KOPT-K1 (cell line): ENCODE measurements around the gene KCTD19.

ENCODE experiments used
- H3K27ac ChIP-seq: fragments of 200-600 bp; sonication (generic); 2 replicates; pipeline ENCODE4 v1.5.1; 2016; ENCODE audit warnings: antibody characterized with exemption, mild to moderate bottlenecking, low read depth, low read length; ENCODE audit not compliant: poor library complexity, severe bottlenecking
- H3K36me3 ChIP-seq: fragments of 200-600 bp; sonication (generic); 2 replicates; pipeline ENCODE4 v1.5.1; 2017; ENCODE audit warnings: antibody characterized with exemption, mild to moderate bottlenecking, low read length, moderate library complexity; ENCODE audit not compliant: insufficient read depth
- H3K9me3 ChIP-seq: fragments of 200-600 bp; sonication (generic); 2 replicates; pipeline ENCODE4 v1.5.1; 2017; ENCODE audit warnings: antibody characterized with exemption, low read length, mild to moderate bottlenecking; ENCODE audit not compliant: insufficient read depth, poor library complexity, severe bottlenecking

KCTD19 gene

GRCh38 chr16:67264866-67265265 lies 61.7 kb downstream of the KCTD19 start:
- no peak overlapping the region for H3K27ac ChIP-seq

GRCh38 chr16:67264277-67264676 lies 62.3 kb downstream of the KCTD19 start:
- Histone ChIP-seq H3K36me3 (no peaks in the 10 kb centered on the region), H3K9me3 (no peaks in the 10 kb centered on the region), H3K27ac (no peak overlapping the region)

More at GRCh38 chr16:67264866-67265265, 61.7 kb downstream of the KCTD19 start:
- Histone ChIP-seq H3K36me3 (no peaks in the 10 kb centered on the region), H3K9me3 (no peaks in the 10 kb centered on the region)

GRCh38 chr16:67263201-67263600 lies 63.3 kb downstream of the KCTD19 start:
- Histone ChIP-seq H3K9me3 (no peaks in the 10 kb centered on the region), H3K36me3 (no peaks in the 10 kb centered on the region), H3K27ac (no peak overlapping the region)

GRCh38 chr16:67260426-67261063 lies 66.0 kb downstream of the KCTD19 start:
- no peaks in the 10 kb centered on the region for H3K36me3 ChIP-seq
- H3K27ac ChIP-seq: no peak overlapping the region
- H3K9me3 ChIP-seq: no peaks in the 10 kb centered on the region

- H3K36me3 ChIP-seq: no peaks in the 10 kb centered on the region
These were observed 66.8 kb downstream of the KCTD19 start for GRCh38 chr16:67259705-67260104.

DNA sequence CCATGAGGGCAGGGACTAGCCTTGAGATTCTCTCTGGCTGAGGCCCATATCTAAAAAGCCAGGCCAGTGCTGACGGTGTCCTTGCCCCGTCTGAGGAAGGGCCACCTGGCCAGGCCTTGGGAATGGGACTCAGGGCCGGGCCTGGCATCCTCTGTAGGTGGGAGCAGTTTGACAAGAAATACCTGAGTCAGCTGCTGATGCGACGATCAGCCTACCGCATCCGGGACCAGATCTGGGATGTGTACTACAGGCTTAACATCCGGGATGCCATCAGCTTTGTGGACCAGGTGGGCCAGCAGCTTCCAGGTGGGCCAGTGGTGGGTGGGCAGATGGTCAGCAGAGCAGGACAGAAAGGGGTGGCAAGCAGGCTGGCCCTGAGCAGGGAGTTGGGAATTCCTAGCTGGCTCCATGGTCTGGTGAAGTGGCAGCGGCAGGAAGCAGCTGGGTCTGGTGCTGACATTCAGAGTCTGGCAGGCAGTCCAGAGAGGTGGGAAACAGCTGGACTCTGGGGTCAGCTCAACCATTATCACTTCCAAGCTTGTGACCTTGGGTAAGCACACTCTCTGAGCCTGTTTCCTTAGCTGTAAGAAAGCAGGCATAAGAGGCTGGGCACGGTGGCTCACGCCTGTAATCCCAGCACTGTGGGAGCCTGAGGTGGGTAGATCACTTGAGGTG lies 68.2 kb downstream of the KCTD19 start:
- H3K36me3 ChIP-seq: no peaks in the 10 kb centered on the region
- H3K27ac ChIP-seq: no peak overlapping the region
- H3K9me3 ChIP-seq: no peaks in the 10 kb centered on the region

More at GRCh38 chr16:67259705-67260104, 66.8 kb downstream of the KCTD19 start:
- no peaks in the 10 kb centered on the region for H3K9me3 ChIP-seq
- H3K27ac ChIP-seq: no peak overlapping the region

- Histone ChIP-seq H3K9me3 (no peaks in the 10 kb centered on the region), H3K36me3 (no peaks in the 10 kb centered on the region), H3K27ac (no peak overlapping the region)
These were observed 68.9 kb downstream of the KCTD19 start for GRCh38 chr16:67257486-67258160.

GRCh38 chr16:67256701-67257230 lies 69.8 kb downstream of the KCTD19 start:
- Histone ChIP-seq H3K9me3 (no peaks in the 10 kb centered on the region), H3K27ac (no peak overlapping the region), H3K36me3 (no peaks in the 10 kb centered on the region)

DNA sequence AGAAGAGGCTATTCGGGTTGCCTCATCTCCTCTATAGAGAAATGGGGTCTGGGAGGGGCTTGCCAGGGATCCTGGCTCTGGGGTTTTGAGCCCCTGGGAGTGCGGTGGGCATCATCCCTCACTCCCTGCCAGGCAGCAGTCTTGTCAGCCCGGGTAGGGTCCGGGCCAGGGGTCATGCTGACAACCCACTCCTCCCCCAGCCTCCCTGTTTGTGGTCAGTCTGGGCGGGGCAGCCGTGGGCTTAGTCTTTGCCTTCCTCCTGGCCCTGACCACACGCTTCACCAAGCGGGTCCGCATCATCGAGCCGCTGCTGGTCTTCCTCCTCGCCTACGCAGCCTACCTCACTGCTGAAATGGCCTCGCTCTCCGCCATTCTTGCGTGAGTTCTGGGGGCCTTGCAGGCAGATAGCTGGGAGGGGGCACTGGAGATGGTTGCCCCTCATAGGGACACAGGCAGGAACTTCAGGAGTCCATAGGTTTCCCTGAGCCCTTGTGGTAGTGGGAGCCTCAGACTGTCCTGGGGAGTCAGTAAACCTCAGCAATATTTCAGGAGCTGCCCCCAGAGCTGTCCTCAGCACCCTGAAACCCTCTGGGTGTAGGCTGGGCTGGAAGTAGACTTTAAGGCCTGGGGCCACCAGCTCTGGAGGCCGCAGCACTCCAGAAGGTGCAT lies 70.9 kb downstream of the KCTD19 start:
- Histone ChIP-seq H3K27ac (no peak overlapping the region), H3K9me3 (no peaks in the 10 kb centered on the region), H3K36me3 (no peaks in the 10 kb centered on the region)

- Histone ChIP-seq H3K27ac (no peak overlapping the region), H3K9me3 (no peaks in the 10 kb centered on the region), H3K36me3 (no peaks in the 10 kb centered on the region)
These were observed 71.6 kb downstream of the KCTD19 start for GRCh38 chr16:67254801-67255552.

DNA sequence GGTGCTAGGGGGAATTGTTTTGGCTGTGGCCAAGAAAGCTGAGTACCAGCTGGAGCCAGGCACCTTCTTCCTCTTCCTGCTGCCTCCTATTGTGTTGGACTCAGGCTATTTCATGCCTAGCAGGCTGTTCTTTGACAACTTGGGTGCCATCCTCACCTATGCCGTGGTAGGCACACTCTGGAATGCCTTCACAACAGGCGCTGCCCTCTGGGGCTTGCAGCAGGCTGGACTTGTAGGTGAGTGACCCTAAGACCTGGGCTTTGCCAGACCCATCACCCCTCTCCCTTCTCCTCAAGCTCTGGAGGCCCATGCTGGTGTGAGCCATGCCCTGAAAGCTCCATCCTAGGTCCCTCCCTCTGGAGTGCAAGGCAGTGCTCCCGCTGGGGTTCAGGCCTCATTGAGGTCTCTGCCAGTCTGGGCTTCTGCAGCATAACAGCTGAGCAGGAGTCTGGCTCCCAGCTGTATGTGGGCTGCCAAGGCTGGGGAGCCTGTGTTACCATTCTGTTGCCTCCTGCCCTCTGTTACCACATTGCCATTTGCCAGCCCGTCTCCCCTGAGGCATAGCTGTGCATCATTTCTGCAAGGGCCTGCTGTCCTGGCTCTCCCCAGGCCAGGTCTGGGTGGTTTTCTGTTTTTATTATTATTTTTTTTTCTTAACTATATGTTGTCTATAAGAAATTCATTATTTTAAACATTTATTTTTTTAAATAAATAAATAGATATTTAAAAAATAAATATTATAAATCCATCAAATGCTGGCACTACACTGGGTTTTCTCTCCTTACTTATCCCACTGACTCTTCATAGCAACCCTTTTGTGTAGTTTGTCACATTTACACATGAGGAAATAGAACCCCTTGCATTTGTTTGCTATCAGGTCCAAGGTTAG lies 73.7 kb downstream of the KCTD19 start:
- Histone ChIP-seq H3K36me3 (no peaks in the 10 kb centered on the region), H3K27ac (no peak overlapping the region), H3K9me3 (no peaks in the 10 kb centered on the region)

- Histone ChIP-seq H3K36me3 (no peaks in the 10 kb centered on the region), H3K27ac (no peak overlapping the region), H3K9me3 (no peaks in the 10 kb centered on the region)
These were observed 76.6 kb downstream of the KCTD19 start for GRCh38 chr16:67250045-67250327.

DNA sequence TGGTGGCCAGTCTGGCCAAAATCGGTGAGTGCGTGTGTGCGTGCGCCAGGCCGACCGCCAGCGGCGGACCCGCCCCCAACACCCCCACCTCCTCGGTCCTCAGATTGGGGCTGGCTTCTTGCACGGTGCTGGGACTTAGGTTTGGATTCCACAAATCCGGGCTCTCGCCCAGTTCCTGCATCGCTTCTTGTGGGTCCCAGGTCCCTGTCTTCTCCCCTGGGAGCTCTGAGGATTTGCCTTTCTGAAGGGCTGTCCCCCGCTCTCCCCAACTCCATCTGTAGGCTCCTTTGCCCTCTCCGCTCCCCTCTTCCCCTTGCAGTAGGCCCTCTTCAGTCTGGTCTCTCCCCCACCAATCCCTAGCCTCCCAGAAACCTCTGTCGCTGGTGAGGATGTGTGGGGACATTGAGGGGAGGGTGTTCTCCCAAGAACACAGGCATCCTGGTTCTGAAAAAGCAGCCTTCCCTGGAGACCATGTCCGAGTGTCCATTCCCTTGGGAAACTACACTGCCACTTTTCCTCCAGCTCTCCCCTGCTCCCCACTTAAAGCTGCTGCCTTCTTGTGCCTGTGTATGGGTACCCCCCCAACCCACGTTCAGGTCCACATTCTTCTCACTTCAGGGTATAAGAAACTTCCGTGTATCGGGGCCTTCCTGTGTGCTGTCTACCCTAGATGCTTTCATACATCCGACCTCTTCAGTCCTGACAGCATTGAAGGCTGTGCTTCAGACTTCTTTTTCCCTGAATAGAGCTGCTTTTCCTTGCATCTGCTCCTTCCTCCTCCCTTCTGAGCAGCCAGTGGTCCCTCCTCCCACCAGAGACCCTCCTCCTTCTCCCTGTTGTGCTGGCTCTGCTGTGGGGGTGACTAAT lies 77.1 kb downstream of the KCTD19 start:
- no peak overlapping the region for H3K27ac ChIP-seq
- H3K36me3 ChIP-seq: no peaks in the 10 kb centered on the region
- no peaks in the 10 kb centered on the region for H3K9me3 ChIP-seq
